SK-N-SH treated with all-trans-retinoic acid at 6 μM for 48 hours (cell line): ENCODE data around the gene FNDC3B.

ENCODE experiments used
- ATAC-seq: fragments of 200-7000 bp; cut with Tn5 transposase; 3 replicates; pipeline ENCODE4 v1.9.1; 2020; ENCODE audit warnings: mild to moderate bottlenecking, moderate library complexity
- ARNTL ChIP-seq: fragments of 450-650 bp; formaldehyde crosslinking; IDR thresholded peaks from 2 replicates; pipeline ENCODE4 v1.5.0; 2020; ENCODE audit warnings: low read depth, mild to moderate bottlenecking, moderate library complexity, borderline replicate concordance
- BACH2 ChIP-seq: fragments of 250-450 bp; sonication (Bioruptor Pico); IDR thresholded peaks from 2 replicates; pipeline ENCODE4 v1.9.0; 2021; ENCODE audit warnings: mild to moderate bottlenecking, borderline replicate concordance
- CSDC2 ChIP-seq: fragments of 250-450 bp; sonication (Bioruptor Pico); IDR thresholded peaks from 2 replicates; pipeline ENCODE4 v1.5.0; 2020; ENCODE audit warnings: mild to moderate bottlenecking, moderate library complexity
- ESRRG ChIP-seq: fragments of 250-450 bp; sonication (Bioruptor Pico); IDR thresholded peaks from 2 replicates; pipeline ENCODE4 v1.6.1; 2021; ENCODE audit warnings: mild to moderate bottlenecking
- GLIS3 ChIP-seq: fragments of 250-450 bp; sonication (Bioruptor Pico); IDR thresholded peaks from 2 replicates; pipeline ENCODE4 v1.5.0; 2020; ENCODE audit warnings: mild to moderate bottlenecking, moderate library complexity
- ISL1 ChIP-seq: fragments of 250-450 bp; sonication (Bioruptor Pico); IDR thresholded peaks from 2 replicates; pipeline ENCODE4 v2.1.2; 2022; ENCODE audit warnings: mild to moderate bottlenecking, moderate library complexity
- OSR1 ChIP-seq: fragments of 250-450 bp; sonication (Bioruptor Pico); IDR thresholded peaks from 2 replicates; pipeline ENCODE4 v1.8.0; 2022; ENCODE audit warnings: moderate library complexity, mild to moderate bottlenecking, inconsistent platforms
- POU6F1 ChIP-seq: fragments of 250-450 bp; sonication (Bioruptor Pico); IDR thresholded peaks from 2 replicates; pipeline ENCODE4 v1.8.0; 2021; ENCODE audit warnings: low read depth, mild to moderate bottlenecking, moderate library complexity, borderline replicate concordance
- PPARA ChIP-seq: fragments of 250-450 bp; sonication (Bioruptor Pico); IDR thresholded peaks from 2 replicates; pipeline ENCODE4 v1.5.0; 2020; ENCODE audit warnings: mild to moderate bottlenecking, borderline replicate concordance
- RARB ChIP-seq: fragments of 250-450 bp; sonication (Bioruptor Pico); IDR thresholded peaks from 2 replicates; pipeline ENCODE4 v1.8.0; 2021; ENCODE audit warnings: mild to moderate bottlenecking, moderate library complexity
- SNAI2 ChIP-seq: fragments of 250-450 bp; sonication (Bioruptor Pico); IDR thresholded peaks from 2 replicates; pipeline ENCODE4 v1.5.0; 2020; ENCODE audit warnings: mild to moderate bottlenecking, moderate library complexity
- TCF4 ChIP-seq: fragments of 250-450 bp; sonication (Bioruptor Pico); IDR thresholded peaks from 2 replicates; pipeline ENCODE4 v1.8.0; 2021; ENCODE audit warnings: mild to moderate bottlenecking, moderate library complexity, borderline replicate concordance
- TOX ChIP-seq: fragments of 250-450 bp; sonication (Bioruptor Pico); IDR thresholded peaks from 2 replicates; pipeline ENCODE4 v1.8.0; 2021; ENCODE audit warnings: mild to moderate bottlenecking, moderate library complexity, borderline replicate concordance
- TSHZ2 ChIP-seq: fragments of 250-450 bp; sonication (Bioruptor Pico); IDR thresholded peaks from 2 replicates; pipeline ENCODE4 v1.5.0; 2020; ENCODE audit warnings: mild to moderate bottlenecking, moderate library complexity
- ZC3H10 ChIP-seq: fragments of 250-450 bp; sonication (Bioruptor Pico); IDR thresholded peaks from 2 replicates; pipeline ENCODE4 v1.5.1; 2021; ENCODE audit warnings: mild to moderate bottlenecking, moderate library complexity
- ZFP3 ChIP-seq: fragments of 250-450 bp; sonication (Bioruptor Pico); IDR thresholded peaks from 2 replicates; pipeline ENCODE4 v1.5.0; 2020; ENCODE audit warnings: mild to moderate bottlenecking, moderate library complexity
- ZNF565 ChIP-seq: fragments of 450-650 bp; formaldehyde crosslinking; conservative IDR thresholded peaks from 2 replicates; pipeline ENCODE4 v1.5.0; 2020; ENCODE audit warnings: low read depth, mild to moderate bottlenecking, moderate library complexity
- ZNF70 ChIP-seq: fragments of 450-650 bp; formaldehyde crosslinking; IDR thresholded peaks from 2 replicates; pipeline ENCODE4 v1.5.0; 2020; ENCODE audit warnings: mild to moderate bottlenecking, moderate library complexity
- ZNF8 ChIP-seq: fragments of 450-650 bp; formaldehyde crosslinking; IDR thresholded peaks from 2 replicates; pipeline ENCODE4 v1.5.0; 2020; ENCODE audit warnings: mild to moderate bottlenecking, moderate library complexity
- TF ChIP-seq, protein P1 (sequence below): fragments of 250-450 bp; sonication (Bioruptor Pico); IDR thresholded peaks from 2 replicates; pipeline ENCODE4 v1.5.1; 2020; ENCODE audit warnings: low read depth, mild to moderate bottlenecking, moderate library complexity

The FNDC3B gene

GRCh38 chr3:172077197-172077757 lies 37.9 kb downstream of the FNDC3B start (continued):
- no peak for TF ChIP-seq POU6F1 (CRISPR knock-in tag)
- TF ChIP-seq SNAI2 = no peak
- no peak for TF ChIP-seq RARB (CRISPR knock-in tag)

- ATAC-seq = no peak
- no peak for TF ChIP-seq RARB (CRISPR knock-in tag)
Observed at GRCh38 chr3:172078244-172078643, 38.9 kb downstream of the FNDC3B start.

DNA sequence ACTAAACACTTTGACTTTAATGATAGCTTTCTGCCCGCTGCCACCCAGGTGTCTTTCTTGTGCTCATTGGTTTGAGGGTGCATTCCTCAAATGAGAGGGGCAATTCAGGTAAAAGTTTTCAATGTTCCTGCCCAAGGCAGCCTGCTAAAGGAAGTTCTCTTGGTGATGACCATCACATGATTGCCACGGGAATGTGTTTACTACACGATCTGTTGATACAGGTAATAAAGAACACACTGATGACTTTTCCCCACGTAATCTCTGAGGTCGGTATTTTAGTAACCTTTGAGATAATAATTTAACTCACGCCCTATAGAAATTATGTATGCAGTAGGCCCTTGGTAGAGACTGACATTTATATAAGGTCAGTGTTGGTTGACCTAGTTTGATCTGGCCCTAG lies 39.3 kb downstream of the FNDC3B start:
- no peak for TF ChIP-seq GLIS3
- no peak for TF ChIP-seq ZNF8 (CRISPR knock-in tag)
- TF ChIP-seq ARNTL = no peak
- TF ChIP-seq OSR1 (CRISPR knock-in tag) = no peak
- no peak for TF ChIP-seq CSDC2 (CRISPR knock-in tag)
- no peak for TF ChIP-seq PPARA (CRISPR knock-in tag)
- TF ChIP-seq, protein P1, sequence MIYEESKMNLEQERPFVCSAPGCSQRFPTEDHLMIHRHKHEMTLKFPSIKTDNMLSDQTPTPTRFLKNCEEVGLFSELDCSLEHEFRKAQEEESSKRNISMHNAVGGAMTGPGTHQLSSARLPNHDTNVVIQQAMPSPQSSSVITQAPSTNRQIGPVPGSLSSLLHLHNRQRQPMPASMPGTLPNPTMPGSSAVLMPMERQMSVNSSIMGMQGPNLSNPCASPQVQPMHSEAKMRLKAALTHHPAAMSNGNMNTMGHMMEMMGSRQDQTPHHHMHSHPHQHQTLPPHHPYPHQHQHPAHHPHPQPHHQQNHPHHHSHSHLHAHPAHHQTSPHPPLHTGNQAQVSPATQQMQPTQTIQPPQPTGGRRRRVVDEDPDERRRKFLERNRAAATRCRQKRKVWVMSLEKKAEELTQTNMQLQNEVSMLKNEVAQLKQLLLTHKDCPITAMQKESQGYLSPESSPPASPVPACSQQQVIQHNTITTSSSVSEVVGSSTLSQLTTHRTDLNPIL = no peak
- TF ChIP-seq ZC3H10 (CRISPR knock-in tag) = no peak
- TF ChIP-seq ISL1 (CRISPR knock-in tag) = no peak
- TF ChIP-seq TSHZ2 = no peak
- TF ChIP-seq ZNF565 (CRISPR knock-in tag) = no peak
- TF ChIP-seq ZNF70 (CRISPR knock-in tag) = no peak
- no peak for TF ChIP-seq ESRRG (CRISPR knock-in tag)
- TF ChIP-seq ZFP3 (CRISPR knock-in tag) = no peak
- TF ChIP-seq TCF4 (CRISPR knock-in tag) = no peak
- TF ChIP-seq POU6F1 (CRISPR knock-in tag) = no peak
- no peak for TF ChIP-seq BACH2 (CRISPR knock-in tag)
- no peak for ATAC-seq

DNA sequence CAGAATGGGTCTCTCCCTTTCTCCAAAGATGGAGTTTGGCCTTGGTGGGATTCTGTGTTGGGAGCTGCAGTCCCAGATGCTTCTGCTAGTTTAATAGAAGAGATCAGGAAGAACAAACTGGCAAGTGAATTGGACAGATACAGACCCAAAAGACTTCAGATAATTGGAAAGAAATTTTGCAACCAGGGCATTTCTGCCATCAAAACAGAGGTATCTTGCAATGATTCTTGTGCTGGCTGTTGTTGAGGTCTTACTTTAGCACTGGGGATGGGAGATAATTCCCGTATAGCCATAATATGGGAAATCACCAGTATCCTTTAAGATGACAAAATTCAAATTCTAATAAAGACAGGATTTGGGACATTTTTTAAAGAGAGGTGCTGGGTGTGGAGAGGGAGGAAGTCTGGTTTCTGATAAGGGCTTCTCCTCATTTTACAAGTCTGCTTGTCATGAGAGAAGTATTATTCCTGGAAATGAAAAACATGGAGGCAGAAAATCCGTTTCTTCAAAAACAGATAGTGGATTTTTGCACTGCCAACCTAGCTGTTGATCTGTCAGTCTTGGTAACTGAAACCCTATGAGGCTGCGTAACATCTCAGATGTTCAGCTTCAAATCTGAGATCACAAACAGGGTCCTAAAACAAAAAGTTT lies 40.1 kb downstream of the FNDC3B start:
- ATAC-seq = no peak
- TF ChIP-seq TSHZ2 = no peak
- no peak for TF ChIP-seq ZNF70 (CRISPR knock-in tag)
- TF ChIP-seq SNAI2 = no peak
- TF ChIP-seq ARNTL = no peak
- TF ChIP-seq GLIS3 = no peak
- no peak for TF ChIP-seq TOX (CRISPR knock-in tag)
- TF ChIP-seq, all 23 proteins: peak for 0
